ENCODE measurements around the gene ENTPD6. TPM values are rescaled to one million over a fixed set of nuclear protein-coding genes. Genes with fewer than 3 reads are reported as not detected.
A peak's percentile ranks its signal among the peaks of the same experiment; 100 is the strongest.
"Not testable (repeated sequence)": the region's sequence is repeated elsewhere in the genome, so short reads cannot be mapped to it uniquely, and the experiment has no call there.

Gene ENTPD6
- total RNA-seq, 1 donor from 2014 or later = 117 TPM

DNA sequence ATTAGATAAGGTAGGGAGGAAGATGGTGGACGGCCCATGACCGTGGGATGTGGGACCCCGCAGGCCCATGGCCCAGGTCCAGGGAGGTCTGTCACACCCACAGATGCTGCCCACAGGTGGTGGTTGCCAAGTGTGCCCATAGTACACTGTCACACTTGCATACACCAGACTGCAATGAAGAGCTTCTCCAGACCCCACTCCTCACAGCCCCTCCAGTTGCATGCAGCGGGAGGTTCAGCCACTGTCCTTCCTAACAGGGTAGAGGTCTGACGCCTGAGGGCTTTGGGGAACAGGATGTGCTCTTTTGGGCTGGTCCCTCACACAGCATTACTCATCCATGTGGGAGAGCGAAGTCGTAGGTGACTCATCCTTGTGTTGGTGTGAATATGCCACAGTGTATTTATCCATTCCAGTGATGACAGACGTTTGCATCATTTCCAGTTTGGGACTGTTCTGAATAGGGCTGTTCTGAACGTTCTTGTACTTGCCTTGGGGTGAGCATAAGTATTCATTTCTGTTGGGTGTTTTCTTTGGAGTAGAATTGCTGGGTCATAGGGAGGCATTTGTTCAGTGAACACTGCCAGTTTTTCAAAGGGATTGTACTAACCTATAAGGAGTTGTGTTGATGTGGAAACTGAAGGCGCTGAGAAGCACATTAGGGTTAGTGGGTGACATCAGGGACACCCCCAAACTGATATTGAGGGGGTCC is 42.3 kb downstream of the ENTPD6 start:
- TF ChIP-seq, protein P1, sequence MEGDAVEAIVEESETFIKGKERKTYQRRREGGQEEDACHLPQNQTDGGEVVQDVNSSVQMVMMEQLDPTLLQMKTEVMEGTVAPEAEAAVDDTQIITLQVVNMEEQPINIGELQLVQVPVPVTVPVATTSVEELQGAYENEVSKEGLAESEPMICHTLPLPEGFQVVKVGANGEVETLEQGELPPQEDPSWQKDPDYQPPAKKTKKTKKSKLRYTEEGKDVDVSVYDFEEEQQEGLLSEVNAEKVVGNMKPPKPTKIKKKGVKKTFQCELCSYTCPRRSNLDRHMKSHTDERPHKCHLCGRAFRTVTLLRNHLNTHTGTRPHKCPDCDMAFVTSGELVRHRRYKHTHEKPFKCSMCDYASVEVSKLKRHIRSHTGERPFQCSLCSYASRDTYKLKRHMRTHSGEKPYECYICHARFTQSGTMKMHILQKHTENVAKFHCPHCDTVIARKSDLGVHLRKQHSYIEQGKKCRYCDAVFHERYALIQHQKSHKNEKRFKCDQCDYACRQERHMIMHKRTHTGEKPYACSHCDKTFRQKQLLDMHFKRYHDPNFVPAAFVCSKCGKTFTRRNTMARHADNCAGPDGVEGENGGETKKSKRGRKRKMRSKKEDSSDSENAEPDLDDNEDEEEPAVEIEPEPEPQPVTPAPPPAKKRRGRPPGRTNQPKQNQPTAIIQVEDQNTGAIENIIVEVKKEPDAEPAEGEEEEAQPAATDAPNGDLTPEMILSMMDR (IDR thresholded peaks at IDR 0.05; ENCODE audit: insufficient read depth, low read length, severe bottlenecking) = no peak
- DNase-seq (ENCODE audit: low read depth) = peak; percentile 100
- peak; percentile 99 for FAIRE-seq
- Histone ChIP-seq H3K27me3 (ENCODE audit: control insufficient read depth, insufficient read depth, low read length) (no peaks in the 10 kb centered on the region), H3K36me3 (ENCODE audit: control insufficient read depth, insufficient read depth, low read length) (no peaks in the 10 kb centered on the region), H3K4me3 (ENCODE audit: low read depth, low read length) (no peak overlapping the region)

DNA sequence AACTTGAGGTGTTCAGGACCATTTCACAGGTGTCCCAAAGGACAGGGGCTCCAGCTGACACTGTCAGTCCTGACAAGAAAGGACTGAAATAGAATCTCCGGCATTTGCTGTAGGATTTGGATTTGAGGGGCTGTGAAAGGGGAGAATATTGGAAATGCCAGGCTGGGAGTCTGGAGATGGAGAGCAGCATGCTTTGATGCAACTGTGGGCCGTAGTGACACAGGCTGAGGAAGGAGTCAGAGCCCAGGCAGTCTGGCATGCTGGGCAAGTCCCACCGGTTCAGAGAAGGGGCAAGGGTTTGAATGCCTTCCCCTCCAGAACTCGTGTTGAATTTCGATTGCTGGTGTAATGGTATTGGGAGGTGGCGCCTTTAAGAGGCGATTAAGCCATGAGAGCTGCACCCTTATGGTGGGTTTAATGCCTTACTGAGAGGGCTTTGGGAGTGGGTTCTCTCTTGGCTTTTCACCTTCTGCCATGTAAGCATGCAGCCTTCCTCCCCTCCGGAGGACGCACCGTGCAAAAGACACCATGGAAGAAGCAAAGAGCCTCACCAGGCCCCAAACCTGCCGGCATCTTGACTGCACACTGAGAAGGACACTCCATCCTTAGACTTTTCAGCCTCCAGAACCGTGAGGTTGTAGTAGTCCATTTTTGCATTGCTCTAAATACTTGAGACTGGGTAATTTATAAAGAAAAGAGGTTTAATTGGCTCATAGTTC is 43.0 kb downstream of the ENTPD6 start:
- DNase-seq (ENCODE audit: low read depth) (peak; percentile 70), FAIRE-seq (no peak)
- TF ChIP-seq, protein P1 (IDR thresholded peaks at IDR 0.05; ENCODE audit: insufficient read depth, low read length, severe bottlenecking) = no peak
- no peaks in the 10 kb centered on the region for H3K27me3 ChIP-seq (ENCODE audit: control insufficient read depth, insufficient read depth, low read length)
- no peak overlapping the region for H3K4me3 ChIP-seq (ENCODE audit: low read depth, low read length)
- no peaks in the 10 kb centered on the region for H3K36me3 ChIP-seq (ENCODE audit: control insufficient read depth, insufficient read depth, low read length)

DNA sequence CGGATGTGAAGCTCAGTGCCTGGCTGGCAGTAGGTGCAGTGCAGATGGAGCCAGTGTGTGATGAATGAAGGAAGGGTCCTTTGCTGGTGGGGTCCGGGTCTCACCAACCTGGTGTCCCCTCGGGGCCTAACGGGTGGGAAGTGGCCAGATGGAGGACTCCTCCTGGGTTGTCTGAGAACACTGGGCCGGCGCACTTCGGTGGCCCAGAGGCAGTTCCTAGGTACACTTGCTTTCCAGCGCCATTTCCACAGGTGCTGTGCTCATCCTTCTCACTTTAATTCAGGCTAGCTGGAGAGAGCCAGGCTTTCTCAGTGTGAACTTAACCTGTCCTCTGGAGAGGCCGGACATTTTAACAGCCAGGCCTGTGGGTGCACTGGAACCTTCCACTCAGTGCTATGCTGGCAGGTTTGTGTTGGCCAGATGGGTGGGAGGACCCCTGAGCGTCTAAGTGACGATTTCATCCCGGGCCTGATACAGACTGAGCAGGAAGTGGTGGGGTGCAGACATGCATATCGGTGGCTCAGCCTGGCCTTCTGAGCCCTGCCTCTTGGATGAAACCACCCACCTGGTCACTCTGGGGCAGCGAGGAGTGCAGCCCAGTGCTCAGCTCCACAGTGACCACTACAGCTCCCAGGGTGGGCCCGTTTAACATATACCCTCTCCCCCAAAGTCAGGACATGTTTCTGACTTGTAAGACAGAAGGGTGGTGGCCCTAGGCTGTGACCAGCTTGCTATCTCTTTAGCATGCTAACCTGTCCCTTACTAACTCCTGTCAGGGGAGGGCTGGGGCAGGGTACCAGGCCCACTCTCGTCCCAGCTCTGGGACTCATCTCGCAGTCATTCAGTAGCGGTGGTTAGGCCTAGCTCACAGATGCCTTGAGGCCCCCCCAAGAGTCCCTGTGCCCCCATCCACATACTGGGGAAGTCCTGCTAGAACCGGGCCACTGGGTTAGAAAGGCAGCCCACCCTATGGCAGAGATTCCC is 44.2 kb downstream of the ENTPD6 start:
- Histone ChIP-seq H3K27me3 (ENCODE audit: control insufficient read depth, insufficient read depth, low read length) (no peaks in the 10 kb centered on the region), H3K4me3 (ENCODE audit: low read depth, low read length) (no peak overlapping the region), H3K36me3 (ENCODE audit: control insufficient read depth, insufficient read depth, low read length) (no peaks in the 10 kb centered on the region)
- TF ChIP-seq, protein P1 (IDR thresholded peaks at IDR 0.05; ENCODE audit: insufficient read depth, low read length, severe bottlenecking) = no peak
- FAIRE-seq (no peak), DNase-seq (ENCODE audit: low read depth) (no peak)

DNA sequence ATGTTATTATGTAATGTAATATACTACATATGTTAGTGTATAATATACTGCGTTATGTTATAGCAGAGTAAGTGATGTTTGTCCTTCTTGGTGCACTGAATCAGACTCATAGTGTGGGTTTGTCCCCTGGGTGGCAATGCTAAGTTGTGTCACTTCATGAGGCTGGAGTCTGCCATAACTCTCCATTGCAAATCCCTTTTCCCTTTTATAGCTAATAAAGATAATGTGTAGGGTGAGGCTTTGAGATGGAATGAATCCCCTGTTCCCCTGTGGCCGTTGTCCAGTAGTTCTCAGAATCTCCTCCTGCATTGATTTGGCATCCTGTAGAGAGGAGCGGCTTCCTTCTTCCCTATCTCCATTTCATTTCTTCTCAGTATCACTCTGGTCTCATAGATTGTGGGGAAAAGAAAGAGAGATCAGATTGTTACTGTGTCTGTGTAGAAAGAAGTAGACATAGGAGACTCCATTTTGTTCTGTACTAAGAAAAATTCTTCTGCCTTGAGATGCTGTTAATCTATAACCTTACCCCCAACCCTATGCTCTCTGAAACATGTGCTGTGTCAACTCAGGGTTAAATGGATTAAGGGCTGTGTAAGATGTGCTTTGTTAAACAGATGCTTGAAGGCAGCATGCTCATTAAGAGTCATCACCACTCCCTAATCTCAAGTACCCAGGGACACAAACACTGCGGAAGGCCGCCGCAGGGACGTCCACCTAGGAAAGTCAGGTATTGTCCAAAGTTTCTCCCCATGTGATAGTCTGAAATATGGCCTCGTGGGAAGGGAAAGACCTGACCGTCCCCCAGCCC is 45.5 kb downstream of the ENTPD6 start:
- H3K36me3 ChIP-seq (ENCODE audit: control insufficient read depth, insufficient read depth, low read length); FAIRE-seq; DNase-seq (ENCODE audit: low read depth); H3K27me3 ChIP-seq (ENCODE audit: control insufficient read depth, insufficient read depth, low read length); H3K4me3 ChIP-seq (ENCODE audit: low read depth, low read length): not testable (repeated sequence)

DNA sequence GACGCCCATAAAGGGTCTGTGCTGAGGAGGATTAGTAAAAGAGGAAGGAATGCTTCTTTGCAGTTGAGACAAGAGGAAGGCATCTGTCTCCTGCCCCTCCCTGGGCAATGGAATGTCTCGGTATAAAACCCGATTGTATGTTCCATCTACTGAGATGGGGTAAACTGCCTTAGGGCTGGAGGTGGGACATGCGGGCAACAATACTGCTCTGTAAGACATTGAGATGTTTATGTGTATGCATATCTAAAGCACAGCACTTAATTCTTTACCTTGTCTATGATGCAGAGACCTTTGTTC is 46.1 kb downstream of the ENTPD6 start:
- peak; percentile 15 for DNase-seq (ENCODE audit: low read depth)
- H3K36me3 ChIP-seq (ENCODE audit: control insufficient read depth, insufficient read depth, low read length); FAIRE-seq; H3K4me3 ChIP-seq (ENCODE audit: low read depth, low read length); H3K27me3 ChIP-seq (ENCODE audit: control insufficient read depth, insufficient read depth, low read length): not testable (repeated sequence)

DNA sequence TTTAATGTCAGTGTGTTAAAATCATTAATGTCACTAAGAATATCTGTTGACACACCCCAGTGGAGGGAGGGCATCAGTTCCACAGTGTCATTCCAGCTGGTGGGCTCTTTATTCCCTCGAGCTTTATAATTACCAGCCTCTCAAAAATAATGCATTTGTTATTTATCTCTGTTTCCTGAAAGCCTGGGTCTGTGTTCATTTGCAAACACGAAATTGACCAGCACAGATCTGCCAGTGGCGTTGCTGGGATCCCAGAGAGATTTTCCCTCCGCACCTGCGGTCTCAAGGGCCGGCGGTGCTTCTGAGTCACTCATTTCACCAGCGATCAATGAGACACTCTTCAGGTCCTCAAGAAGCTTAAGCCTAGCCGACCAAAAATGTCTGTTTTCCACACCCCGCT is 46.7 kb downstream of the ENTPD6 start:
- DNase-seq (ENCODE audit: low read depth) (no peak), FAIRE-seq (no peak)
- Histone ChIP-seq H3K4me3 (ENCODE audit: low read depth, low read length) (no peak overlapping the region), H3K27me3 (ENCODE audit: control insufficient read depth, insufficient read depth, low read length) (no peaks in the 10 kb centered on the region), H3K36me3 (ENCODE audit: control insufficient read depth, insufficient read depth, low read length) (no peaks in the 10 kb centered on the region)
- TF ChIP-seq, protein P1 (IDR thresholded peaks at IDR 0.05; ENCODE audit: insufficient read depth, low read length, severe bottlenecking) = no peak

Measured in bronchial epithelial cell (primary cell).